GM11168 (cell line): ENCODE results near the gene CLPTM1L.
"Not testable (repeated sequence)": the region's sequence is repeated elsewhere in the genome, so short reads cannot be mapped to it uniquely, and the experiment has no call there.

Experiments
- in situ Hi-C: fragments of 300-500 bp; cut with MboI; formaldehyde crosslinking; loops from one replicate; pipeline ENCODE4 v1.12.0; 2022; ENCODE audit warnings: low sequenced_read_pairs; ENCODE audit not compliant: unreplicated experiment

CLPTM1L gene

DNA sequence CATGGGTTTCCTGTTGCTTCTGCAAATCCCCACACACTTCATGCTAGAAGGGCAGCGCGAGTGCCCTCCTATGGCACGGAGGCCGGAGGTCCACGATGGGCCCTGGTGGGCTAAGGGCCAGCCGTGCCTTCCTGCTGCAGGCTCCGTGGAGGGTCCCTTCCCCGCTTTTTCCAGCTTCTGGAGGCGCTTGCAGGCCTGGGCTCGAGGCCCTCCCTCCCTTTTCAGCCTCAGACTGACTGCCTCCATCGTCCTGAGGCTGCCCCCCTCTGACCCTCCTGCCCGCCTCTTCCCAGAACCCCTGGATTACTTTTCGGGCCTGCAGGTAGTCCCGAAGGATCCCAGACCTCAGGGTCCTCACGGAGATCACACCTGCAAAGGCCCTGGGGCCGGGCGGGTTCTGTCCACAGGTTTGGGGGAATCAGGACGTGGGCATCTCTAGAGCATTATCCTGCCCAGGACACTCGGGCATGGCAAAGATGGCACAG, 46.8 kb downstream of the CLPTM1L start:
- in situ Hi-C loops = no loop called here

DNA sequence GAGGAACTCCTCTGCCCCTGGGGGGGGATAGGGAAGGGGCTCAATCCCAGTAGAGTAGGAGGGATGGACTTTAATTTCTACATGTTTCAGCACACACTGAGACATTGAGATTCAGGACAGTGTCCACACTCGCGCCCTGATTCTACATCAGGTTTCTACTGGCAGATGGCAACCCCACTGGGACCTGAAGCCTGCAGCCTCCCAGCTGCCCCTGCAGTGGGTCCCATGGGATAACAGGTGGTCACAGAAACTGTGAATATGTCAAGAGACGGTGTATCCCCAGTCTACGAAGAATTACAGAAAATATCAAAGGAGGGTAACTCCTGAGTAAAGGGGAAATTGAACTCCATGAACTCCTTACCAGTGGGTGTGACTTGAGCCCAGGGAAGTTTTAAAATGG, 47.7 kb downstream of the CLPTM1L start:
- in situ Hi-C loops = no loop called here

DNA sequence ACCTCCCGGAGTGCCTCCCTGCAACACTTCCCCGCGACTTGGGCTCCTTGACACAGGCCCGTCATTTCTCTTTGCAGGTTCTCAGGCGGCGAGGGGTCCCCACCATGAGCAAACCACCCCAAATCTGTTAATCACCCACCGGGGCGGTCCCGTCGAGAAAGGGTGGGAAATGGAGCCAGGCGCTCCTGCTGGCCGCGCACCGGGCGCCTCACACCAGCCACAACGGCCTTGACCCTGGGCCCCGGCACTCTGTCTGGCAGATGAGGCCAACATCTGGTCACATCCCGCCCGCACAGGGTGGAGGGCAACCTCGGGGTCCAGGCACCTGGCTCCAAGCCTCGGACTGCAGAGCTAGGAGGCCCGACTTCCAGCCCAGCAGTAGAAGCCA, 49.3 kb downstream of the CLPTM1L start:
- in situ Hi-C loops = no loop called here

DNA sequence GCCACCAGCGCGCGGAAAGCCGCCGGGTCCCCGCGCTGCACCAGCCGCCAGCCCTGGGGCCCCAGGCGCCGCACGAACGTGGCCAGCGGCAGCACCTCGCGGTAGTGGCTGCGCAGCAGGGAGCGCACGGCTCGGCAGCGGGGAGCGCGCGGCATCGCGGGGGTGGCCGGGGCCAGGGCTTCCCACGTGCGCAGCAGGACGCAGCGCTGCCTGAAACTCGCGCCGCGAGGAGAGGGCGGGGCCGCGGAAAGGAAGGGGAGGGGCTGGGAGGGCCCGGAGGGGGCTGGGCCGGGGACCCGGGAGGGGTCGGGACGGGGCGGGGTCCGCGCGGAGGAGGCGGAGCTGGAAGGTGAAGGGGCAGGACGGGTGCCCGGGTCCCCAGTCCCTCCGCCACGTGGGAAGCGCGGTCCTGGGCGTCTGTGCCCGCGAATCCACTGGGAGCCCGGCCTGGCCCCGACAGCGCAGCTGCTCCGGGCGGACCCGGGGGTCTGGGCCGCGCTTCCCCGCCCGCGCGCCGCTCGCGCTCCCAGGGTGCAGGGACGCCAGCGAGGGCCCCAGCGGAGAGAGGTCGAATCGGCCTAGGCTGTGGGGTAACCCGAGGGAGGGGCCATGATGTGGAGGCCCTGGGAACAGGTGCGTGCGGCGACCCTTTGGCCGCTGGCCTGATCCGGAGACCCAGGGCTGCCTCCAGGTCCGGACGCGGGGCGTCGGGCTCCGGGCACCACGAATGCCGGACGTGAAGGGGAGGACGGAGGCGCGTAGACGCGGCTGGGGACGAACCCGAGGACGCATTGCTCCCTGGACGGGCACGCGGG, 49.9 kb downstream of the CLPTM1L start, which contains the start of gene TERT:
Gene TERT (minus strand): TSS at position 234 of the 815 bp plus-strand sequence. CDS start 79 bp downstream, at position 155.
- in situ Hi-C loops = no loop called here

DNA sequence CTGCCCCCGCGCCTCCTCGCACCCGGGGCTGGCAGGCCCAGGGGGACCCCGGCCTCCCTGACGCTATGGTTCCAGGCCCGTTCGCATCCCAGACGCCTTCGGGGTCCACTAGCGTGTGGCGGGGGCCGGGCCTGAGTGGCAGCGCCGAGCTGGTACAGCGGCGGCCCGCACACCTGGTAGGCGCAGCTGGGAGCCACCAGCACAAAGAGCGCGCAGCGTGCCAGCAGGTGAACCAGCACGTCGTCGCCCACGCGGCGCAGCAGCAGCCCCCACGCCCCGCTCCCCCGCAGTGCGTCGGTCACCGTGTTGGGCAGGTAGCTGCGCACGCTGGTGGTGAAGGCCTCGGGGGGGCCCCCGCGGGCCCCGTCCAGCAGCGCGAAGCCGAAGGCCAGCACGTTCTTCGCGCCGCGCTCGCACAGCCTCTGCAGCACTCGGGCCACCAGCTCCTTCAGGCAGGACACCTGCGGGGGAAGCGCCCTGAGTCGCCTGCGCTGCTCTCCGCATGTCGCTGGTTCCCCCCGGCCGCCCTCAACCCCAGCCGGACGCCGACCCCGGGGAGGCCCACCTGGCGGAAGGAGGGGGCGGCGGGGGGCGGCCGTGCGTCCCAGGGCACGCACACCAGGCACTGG, 50.6 kb downstream of the CLPTM1L start:
- in situ Hi-C loops = no loop called here

DNA sequence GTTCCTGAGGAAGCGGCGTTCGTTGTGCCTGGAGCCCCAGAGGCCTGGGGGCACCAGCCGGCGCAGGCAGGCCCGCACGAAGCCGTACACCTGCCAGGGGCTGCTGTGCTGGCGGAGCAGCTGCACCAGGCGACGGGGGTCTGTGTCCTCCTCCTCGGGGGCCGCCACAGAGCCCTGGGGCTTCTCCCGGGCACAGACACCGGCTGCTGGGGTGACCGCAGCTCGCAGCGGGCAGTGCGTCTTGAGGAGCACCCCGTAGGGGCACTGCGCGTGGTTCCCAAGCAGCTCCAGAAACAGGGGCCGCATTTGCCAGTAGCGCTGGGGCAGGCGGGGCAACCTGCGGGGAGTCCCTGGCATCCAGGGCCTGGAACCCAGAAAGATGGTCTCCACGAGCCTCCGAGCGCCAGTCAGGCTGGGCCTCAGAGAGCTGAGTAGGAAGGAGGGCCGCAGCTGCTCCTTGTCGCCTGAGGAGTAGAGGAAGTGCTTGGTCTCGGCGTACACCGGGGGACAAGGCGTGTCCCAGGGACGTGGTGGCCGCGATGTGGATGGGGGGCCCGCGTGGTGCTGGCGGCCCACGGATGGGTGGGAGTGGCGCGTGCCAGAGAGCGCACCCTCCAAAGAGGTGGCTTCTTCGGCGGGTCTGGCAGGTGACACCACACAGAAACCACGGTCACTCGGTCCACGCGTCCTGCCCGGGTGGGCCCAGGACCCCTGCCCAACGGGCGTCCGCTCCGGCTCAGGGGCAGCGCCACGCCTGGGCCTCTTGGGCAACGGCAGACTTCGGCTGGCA, 51.3 kb downstream of the CLPTM1L start:
- in situ Hi-C loops = no loop called here

DNA sequence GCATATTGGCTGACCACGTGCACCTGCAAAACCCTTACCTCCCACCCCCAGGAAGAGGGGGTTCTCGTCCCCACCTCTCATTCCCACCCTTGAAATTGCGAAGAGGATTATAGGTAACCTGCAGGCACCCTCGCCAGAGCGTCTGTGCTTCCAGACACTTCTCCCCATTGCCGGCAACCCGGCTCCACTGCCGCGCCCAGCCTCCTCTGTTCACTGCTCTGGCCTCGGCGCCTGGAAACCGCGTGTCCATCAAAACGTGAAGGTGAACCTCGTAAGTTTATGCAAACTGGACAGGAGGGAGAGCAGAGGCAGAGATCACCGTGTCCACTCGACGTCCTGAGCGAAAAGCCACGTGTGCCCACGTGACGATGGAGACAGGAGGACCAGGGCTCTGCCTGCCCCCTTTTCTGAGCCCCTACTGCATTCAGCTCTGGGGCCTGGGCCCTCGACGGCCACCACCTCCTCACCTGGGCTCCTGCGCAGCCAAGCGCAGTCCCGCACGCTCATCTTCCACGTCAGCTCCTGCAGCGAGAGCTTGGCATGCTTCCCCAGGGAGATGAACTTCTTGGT, 52.0 kb downstream of the CLPTM1L start:
- in situ Hi-C loops = no loop called here

DNA sequence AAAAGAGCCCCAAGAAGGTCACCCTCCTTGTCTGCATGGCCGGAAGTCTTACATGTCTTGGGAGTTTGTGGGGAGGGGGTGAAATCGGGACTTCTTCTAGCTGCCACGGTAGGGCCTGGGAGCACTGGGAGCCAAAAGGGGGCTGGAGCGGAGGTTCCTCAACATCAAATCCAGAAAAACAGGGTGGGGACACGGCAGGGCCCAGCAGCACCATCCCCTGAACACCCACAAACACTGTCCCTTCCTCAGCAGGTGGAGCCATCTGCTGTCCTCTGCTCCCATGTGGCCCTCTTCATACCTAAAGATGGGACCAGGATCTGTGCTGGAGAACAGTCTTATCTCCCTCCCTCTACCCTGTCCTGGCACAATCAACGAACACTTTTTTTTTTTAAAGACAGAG, 52.8 kb downstream of the CLPTM1L start:
- in situ Hi-C loops = no loop called here

DNA sequence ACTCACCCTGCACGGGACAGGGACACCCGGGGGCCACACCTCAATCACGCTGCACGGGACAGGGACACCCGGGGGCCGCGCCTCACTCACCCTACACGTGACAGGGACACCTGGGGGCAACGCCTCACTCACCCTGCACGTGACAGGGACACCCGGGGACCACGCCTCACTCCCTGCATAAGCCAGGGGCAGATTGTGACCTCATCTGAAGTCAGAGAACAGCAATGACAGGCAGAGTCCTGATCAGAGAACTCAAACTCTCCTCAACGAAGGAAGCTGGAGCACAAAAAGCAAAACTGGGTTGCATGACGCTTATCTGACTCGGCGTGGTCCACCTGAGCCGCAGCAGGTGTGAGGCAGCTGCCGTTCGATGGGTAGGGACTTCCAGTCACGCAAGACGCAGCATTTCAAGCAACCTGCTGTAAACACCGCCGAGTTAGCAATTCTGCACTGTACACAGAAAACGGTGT, 53.3 kb downstream of the CLPTM1L start:
- in situ Hi-C loops = no loop called here

DNA sequence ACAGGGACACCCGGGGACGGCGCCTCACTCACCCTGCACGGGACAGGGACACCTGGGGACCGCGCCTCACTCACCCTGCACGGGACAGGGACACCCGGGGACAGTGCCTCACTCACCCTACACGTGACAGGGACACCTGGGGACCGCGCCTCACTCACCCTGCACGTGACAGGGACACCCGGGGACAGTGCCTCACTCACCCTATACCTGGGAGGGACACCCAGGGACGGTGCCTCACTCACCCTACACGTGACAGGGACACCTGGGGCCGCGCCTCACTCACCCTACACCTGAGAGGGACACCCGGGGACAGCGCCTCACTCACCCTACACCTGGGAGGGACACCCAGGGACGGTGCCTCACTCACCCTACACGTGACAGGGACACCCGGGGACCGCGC, 53.9 kb downstream of the CLPTM1L start:
- in situ Hi-C loops = not testable (repeated sequence)

DNA sequence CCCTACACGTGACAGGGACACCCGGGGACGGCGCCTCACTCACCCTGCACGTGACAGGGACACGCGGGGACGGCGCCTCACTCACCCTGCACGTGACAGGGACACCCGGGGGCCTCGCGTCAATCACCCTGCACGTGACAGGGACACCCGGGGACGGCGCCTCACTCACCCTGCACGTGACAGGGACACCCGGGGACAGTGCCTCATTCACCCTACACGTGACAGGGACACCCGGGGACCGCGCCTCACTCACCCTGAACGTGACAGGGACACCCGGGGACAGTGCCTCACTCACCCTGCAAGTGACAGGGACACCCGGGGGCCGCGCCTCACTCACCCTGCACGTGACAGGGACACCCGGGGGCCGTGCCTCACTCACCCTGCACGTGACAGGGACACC, 55.3 kb downstream of the CLPTM1L start:
- in situ Hi-C loops = not testable (repeated sequence)

DNA sequence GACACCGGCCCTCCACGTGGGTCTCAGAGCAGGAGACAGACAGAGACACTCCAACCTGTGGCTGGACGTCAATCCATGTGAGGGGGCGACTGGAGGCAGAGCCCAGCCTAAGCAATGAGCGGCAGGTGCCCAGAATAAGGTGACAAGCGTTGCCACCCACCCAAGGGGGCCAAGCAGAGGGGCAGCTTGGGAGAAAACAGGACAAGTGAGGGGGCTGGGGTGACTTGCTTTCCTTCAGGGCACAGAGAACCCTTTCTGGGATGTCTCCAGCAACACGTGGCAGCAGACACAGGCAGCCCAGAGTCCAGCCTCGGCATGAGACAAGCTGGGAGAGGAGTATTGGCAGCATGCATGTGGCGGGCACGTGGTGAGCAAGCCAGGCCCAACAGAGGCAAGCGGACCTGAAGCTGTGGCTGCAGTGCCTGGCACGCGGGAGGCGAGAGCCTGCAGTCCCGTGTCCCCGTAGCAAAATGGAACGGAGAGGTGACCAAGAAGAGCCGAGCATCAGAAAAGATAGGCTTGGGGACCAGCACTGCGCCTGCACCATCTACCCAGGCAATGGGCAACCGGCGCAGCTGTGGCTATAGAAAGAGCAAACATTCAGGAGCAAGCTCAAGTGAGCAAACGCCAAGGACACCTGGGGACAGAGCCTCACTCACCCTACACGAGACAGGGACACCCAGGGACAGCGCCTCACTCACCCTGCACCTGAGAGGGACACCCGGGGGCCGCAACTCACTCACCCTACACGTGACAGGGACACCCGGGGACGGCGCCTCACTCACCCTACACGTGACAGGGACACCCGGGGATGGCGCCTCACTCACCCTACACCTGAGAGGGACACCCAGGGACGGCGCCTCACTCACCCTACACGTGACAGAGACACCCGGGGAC, 56.2 kb downstream of the CLPTM1L start:
- in situ Hi-C loops = no loop called here

DNA sequence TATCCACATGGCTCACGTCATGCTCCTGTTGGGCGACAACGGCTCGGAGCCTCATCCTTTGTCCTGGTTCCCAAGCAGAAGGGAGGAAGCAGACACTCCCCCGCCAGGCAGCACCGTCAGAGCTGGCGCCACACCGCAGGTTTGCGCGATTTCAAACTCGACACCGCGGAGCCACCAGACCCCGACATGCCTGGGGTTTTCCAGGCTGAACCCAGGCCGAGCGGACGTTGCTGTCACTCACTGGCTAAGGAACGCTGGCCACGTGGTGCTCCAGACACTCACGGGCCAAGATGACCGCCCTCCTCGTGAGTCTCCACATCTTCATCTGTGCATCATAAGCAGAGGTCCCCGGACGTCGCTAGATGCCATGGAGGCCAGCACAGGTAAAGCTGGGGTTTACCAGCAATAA, 59.0 kb downstream of the CLPTM1L start:
- in situ Hi-C loops = no loop called here

DNA sequence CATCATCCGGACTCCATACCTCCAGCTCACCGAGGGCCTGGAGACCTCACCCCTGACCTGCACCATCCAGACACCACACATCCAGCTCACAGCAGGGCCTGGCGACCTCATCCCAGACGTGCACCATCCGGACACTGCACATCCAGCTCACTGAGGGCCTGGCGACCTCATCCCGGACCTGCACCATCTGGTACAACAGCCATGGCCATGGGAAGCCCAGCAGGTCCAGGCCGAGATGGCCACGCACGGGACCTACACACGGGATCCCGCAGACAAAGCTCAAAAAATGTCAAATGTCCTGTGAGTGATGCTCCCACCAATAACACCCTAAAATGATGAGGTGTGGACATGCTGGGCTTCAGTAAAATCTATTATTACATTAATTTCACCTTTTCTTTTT, 59.8 kb downstream of the CLPTM1L start:
- in situ Hi-C loops = no loop called here

DNA sequence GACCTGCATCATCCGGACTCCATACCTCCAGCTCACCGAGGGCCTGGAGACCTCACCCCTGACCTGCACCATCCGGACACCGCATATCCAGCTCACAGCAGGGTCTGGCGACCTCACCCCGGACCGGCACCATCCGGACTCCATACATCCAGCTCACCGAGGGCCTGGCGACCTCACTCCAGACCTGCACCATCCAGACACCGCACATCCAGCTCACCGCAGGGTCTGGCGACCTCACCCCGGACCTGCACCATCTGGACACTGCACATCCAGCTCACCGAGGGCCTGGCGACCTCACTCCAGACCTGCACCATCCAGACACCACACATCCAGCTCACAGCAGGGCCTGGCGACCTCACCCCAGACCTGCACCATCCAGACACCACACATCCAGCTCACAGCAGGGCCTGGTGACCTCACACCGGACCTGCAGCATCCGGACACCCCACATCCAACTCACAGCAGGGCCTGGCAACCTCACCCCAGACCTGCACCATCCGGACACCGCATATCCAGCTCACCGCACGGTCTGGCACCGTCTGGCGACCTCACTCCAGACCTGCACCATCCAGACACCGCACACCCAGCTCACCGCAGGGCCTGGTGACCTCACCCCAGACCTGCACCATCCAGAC, 60.4 kb downstream of the CLPTM1L start:
- in situ Hi-C loops = not testable (repeated sequence)

DNA sequence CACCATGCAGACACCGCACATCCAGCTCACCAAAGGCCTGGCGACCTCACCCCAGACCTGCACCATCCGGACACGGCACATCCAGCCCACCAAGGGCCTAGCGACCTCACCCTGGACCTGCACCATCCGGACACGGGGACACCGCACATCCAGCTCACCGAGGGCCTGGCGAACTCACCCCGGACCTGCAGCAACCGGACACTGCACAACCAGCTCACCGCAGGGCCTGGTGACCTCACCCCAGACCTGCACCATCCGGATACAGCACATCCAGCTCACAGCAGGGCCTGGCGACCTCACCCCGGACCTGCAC, 61.2 kb downstream of the CLPTM1L start:
- in situ Hi-C loops = not testable (repeated sequence)

DNA sequence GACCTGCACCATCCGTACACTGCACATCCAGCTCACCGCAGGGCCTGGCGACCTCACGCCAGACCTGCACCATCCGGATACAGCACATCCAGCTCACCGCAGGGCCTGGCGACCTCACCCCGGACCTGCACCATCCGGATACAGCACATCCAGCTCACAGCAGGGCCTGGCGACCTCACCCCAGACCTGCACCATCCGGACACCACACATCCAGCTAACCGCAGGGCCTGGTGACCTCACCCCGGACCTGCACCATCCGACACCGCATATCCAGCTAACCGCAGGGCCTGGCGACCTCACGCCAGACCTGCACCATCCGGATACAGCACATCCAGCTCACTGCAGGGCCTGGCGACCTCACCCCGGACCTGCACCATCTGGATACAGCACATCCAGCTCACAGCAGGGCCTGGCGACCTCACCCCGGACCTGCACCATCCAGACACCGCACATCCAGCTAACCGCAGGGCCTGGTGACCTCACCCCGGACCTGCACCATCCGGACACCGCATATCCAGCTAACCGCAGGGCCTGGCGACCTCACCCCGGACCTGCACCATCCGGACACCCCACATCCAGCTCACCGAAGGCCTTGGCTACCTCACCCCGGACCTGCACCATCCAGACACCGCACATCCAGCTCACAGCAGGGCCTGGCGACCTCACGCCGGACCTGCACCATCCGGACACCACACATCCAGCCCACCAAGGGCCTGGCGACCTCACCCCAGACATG, 61.7 kb downstream of the CLPTM1L start:
- in situ Hi-C loops = not testable (repeated sequence)
